GM19025 (cell line): ENCODE measurements around the gene SLC35B4.
A peak's percentile ranks its signal among the peaks of the same experiment; 100 is the strongest.

Experiments used
- ATAC-seq: cut with Tn5 transposase; IDR thresholded peaks from one replicate; pipeline ENCODE4 v1.9.1; 2021; ENCODE audit warnings: mild to moderate bottlenecking, low read depth, moderate library complexity; ENCODE audit not compliant: unreplicated experiment

SLC35B4 gene

GRCh38 chr7:134333943-134334342, 17.2 kb upstream of the SLC35B4 start:
- no peak for ATAC-seq

DNA sequence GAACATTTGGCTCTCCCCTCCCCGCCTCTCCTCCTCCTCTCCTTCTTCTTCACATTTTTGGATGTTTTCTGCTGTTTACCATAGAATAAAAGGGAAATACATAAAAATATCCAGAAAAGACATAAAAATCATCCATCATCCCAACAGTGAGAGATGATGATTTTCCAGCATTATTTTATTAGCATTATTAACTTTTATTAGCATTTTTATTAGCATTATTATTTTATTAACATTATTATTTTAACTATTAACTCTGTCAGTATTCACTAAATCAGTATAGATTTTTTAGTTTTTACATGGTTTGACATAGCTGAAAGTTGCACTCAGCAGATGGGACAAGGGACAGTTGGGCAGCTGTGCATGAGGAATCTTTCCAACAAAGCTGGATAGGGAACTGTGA, 16.2 kb upstream of the SLC35B4 start:
- ATAC-seq, result no peak

DNA sequence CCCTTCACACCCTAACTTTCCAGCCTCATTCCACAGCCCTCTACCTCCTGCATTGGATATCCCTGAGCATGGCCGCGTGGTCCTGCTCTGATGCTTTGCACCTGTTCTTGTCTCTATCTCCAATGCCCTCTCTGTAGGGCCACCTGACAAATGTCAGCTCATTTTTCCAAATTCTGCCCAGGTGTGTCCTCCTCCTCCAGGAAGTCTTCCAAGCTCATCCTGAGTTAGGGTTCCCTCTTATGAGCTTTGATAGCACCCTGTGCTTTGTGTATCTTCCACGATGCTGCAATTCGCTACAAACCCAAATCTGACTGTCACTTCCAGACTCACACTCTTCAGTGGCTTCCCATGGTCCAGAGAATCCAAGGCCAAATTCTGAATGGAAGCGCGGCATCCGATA, 14.7 kb upstream of the SLC35B4 start:
- no peak for ATAC-seq

- no peak for ATAC-seq
Measured at GRCh38 chr7:134330974-134331373, 14.2 kb upstream of the SLC35B4 start.

DNA sequence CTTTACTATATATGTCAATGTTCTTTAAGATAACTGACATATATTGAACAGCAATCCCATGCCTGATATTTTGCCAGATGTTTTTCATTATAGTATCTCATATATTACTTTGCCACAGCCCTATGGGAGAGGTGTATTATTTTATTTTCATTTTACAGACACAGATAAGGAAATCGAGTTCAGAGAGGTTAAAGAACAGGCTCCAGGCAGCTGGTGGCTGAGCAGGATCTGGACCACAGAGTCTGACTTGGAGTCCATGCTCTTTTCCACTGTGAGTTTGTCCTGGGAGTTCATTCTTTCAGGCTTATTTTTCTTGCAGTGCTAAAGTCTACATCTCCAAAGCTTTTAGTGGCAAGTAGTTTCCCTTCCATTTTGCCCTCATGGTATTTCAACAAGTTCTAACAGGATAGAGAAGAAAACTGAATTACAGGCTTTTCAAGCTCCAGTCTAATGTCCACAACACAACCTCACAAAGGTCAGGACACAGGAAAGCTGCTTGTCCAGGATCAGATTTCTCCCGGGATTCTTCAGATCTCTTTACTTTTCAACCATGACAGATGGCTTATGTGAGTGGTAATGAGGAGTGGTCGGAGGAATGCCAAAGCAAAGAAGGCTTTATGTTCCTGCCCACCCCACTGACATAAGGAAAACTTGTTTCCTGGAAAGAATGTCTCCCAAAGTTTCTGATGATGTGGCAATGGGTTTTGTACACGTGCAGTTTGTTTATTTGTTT, 13.1 kb upstream of the SLC35B4 start:
- ATAC-seq, result no peak

DNA sequence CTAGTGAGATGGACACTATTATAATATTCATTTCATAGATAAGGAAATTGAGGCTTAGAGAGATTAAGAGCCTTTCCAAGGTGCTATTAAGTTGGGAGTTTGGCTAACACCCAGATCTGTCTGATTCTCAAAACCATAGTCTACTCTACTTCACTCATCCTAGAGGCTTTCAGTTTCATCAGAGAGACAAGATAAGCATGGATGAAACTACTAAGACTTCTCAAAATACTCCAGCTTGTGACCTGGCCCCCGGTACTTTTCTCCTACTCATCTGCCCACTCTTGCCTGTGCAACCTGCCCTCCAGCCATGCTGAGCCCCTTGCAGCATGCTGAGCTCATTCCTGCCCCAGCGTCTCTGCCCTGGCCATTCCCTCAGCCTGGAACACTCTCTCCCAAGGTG, 12.2 kb upstream of the SLC35B4 start:
- no peak for ATAC-seq

GRCh38 chr7:134327896-134328295, 11.2 kb upstream of the SLC35B4 start:
- ATAC-seq, result no peak

DNA sequence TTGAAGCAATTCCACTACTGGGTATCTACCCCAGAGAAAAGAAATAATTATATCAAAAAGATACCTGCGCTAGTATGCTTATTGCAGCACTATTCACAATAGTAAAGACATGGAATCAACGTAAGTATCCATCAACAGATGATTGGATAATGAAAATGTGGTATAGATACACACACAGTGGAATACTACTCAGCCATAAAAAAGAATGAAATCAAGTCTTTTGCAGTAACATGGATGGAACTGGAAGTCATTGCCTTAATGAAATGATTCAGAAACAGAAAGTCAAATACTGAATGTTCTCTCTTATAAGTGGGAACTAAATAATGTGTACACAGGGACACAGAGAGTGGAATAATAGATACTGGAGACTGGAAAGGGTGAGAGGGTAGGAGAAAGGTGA, 7.4 kb upstream of the SLC35B4 start:
- ATAC-seq, result no peak

- ATAC-seq, result no peak
Measured at GRCh38 chr7:134320201-134320600, 3.5 kb upstream of the SLC35B4 start.

GRCh38 chr7:134318443-134318842, 1.7 kb upstream of the SLC35B4 start:
- no peak for ATAC-seq

- ATAC-seq, result no peak
Measured at GRCh38 chr7:134317434-134317833, 704 bp upstream of the SLC35B4 start.

DNA sequence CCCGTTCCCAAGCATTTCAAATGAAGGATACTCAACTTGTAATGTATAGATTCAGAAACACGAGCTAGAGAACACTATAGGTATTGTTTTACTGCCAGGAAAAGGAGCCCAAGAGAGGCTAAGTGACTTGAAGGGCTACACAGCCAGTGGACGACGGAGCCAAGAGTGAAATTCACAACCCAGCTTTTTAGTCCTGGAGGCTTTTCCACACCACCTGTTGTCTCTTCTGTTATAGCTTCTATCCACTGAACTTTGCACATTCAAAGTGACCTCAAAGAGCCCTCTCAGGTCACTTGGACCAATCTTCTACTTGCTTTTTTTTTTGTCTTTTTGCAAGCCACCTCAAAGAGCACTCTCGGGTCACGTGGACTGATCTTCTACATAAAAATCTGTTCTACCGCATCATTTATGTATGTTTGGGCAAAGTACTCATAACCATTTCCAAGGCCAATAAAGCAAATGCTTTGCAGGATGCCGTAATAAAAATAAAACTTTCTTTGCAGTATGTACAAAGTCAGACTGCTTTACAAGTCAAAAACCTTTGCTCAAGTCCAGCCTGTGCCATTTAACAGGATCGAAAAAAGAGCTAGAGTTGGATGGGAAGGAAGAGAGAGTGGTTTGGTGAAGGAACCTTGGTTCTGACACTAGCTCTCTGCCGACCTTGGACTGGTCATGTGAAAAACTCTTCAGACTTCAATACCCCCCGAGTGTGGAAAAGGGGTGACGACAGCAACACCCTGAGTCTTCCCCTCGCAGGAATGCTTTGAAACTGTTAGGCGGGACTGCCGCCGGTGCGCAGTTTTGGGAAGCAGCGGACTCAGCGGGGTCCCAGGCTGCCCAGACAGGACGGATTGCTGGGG, 821 bp downstream of the SLC35B4 start:
- ATAC-seq, result no peak

- ATAC-seq, result no peak
Measured at GRCh38 chr7:134313543-134313942, 3.2 kb downstream of the SLC35B4 start.

- ATAC-seq, result no peak
Measured at GRCh38 chr7:134312717-134313116, 4.0 kb downstream of the SLC35B4 start.

DNA sequence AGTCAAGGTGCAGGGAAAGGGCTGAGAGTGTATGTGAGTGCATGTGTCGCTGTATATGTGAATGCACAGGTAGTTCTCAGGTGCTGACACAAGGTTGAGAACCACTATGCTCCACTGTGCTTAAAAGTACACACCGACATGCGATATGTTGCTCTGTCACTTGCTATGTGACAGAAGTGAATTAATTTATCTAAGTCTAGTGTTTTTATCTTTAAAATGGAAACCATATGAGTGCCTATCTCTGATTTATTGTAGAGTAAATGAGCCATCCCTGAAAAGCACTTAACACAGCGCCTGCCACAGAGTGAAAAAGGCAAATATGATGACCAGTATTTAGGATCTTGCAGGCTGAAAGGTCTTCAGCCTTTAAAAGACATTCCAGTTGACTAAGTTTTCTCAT, 4.9 kb downstream of the SLC35B4 start:
- ATAC-seq, result no peak

DNA sequence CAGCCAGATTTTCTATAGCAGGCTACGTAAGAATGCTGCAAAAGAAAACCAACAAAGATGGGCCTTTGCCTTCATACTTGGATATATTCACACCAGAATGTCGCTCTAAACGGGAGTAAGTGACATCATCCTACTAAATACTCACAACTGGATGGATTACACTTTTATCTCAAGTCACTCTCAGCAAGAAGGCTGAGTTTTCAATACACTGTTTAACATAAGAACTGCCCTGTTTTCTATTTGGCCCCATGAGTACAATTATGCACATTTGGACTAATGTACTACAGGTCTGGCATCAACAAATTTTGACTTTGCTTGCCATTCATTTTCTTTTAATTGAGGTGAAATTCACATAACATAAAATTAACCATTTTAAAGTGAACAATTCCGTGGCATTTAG, 8.2 kb downstream of the SLC35B4 start:
- no peak for ATAC-seq

- no peak for ATAC-seq
Measured at GRCh38 chr7:134307320-134307719, 9.4 kb downstream of the SLC35B4 start.

GRCh38 chr7:134302120-134302519, 14.6 kb downstream of the SLC35B4 start:
- ATAC-seq, result no peak

GRCh38 chr7:134301592-134301991, 15.1 kb downstream of the SLC35B4 start:
- no peak for ATAC-seq

DNA sequence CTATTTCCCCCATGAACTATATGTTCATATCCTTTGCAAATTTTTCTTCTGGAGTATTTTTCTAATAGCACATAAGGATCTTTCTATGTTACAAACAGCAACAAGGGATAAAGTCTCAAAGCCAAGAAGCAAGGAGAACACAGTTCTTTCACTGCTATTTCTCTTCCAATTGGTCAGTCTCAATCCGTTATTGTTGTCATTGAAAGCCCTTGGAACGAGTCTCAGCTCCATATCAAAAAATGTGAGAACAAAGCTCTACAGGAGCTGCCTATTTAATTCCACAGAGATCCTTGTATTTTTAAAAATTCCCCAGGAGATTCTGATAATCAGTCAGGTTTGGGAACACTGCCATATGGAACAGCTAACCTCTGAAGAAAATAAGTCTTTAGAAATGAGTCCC, 15.7 kb downstream of the SLC35B4 start:
- ATAC-seq, result no peak

- ATAC-seq, result peak; percentile 66
Measured at GRCh38 chr7:134298902-134299683, 17.6 kb downstream of the SLC35B4 start.
